ENCODE data around the gene PELI1.

GRCh38 chr2:64133354-64133753 is 10.9 kb downstream of the PELI1 start:
- TF ChIP-seq, protein P1, sequence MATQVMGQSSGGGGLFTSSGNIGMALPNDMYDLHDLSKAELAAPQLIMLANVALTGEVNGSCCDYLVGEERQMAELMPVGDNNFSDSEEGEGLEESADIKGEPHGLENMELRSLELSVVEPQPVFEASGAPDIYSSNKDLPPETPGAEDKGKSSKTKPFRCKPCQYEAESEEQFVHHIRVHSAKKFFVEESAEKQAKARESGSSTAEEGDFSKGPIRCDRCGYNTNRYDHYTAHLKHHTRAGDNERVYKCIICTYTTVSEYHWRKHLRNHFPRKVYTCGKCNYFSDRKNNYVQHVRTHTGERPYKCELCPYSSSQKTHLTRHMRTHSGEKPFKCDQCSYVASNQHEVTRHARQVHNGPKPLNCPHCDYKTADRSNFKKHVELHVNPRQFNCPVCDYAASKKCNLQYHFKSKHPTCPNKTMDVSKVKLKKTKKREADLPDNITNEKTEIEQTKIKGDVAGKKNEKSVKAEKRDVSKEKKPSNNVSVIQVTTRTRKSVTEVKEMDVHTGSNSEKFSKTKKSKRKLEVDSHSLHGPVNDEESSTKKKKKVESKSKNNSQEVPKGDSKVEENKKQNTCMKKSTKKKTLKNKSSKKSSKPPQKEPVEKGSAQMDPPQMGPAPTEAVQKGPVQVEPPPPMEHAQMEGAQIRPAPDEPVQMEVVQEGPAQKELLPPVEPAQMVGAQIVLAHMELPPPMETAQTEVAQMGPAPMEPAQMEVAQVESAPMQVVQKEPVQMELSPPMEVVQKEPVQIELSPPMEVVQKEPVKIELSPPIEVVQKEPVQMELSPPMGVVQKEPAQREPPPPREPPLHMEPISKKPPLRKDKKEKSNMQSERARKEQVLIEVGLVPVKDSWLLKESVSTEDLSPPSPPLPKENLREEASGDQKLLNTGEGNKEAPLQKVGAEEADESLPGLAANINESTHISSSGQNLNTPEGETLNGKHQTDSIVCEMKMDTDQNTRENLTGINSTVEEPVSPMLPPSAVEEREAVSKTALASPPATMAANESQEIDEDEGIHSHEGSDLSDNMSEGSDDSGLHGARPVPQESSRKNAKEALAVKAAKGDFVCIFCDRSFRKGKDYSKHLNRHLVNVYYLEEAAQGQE (IDR thresholded peaks at IDR 0.05; ENCODE audit: insufficient read depth in 1 of 2, low read depth in 2 of 2, low read length in 2 of 2) = no peak
- TF ChIP-seq TAF1 (IDR thresholded peaks at IDR 0.05; ENCODE audit: borderline replicate concordance, insufficient read depth, low read length) (no peak), POLR2AphosphoS5 (IDR thresholded peaks at IDR 0.05; ENCODE audit: low read depth, low read length) (no peak), SIN3A (IDR thresholded peaks at IDR 0.05; ENCODE audit: borderline replicate concordance, insufficient read depth, low read length) (no peak), FOXP2 (optimal IDR thresholded peaks at IDR 0.05; ENCODE audit: borderline replicate concordance, extremely low read depth, extremely low read length, insufficient read depth) (no peak)

All from PFSK-1 (cell line).